Measurements from ENCODE around the gene PEX13.

The PEX13 gene

GRCh38 chr2:61065714-61066709 lies 48.5 kb downstream of the PEX13 start, which contains the start of gene SANBR:
Gene SANBR (plus strand): TSS chr2:61065871. CDS start chr2:61070351, 4,480 bp downstream.
- Histone ChIP-seq H3K36me3 (peaks cover 25% of the 10 kb centered on the region), H3K9me3 (ENCODE audit: severe bottlenecking) (no peaks in the 10 kb centered on the region), H3K4me3 (ENCODE audit: low read depth, low read length) (peak within 1 kb of the TSS; percentile 70), H3K27ac (peak within 1 kb of the TSS; percentile 92), H3K27me3 (ENCODE audit: insufficient read depth, low read depth, severe bottlenecking) (no peaks in the 10 kb centered on the region)
- TF ChIP-seq, protein P1, sequence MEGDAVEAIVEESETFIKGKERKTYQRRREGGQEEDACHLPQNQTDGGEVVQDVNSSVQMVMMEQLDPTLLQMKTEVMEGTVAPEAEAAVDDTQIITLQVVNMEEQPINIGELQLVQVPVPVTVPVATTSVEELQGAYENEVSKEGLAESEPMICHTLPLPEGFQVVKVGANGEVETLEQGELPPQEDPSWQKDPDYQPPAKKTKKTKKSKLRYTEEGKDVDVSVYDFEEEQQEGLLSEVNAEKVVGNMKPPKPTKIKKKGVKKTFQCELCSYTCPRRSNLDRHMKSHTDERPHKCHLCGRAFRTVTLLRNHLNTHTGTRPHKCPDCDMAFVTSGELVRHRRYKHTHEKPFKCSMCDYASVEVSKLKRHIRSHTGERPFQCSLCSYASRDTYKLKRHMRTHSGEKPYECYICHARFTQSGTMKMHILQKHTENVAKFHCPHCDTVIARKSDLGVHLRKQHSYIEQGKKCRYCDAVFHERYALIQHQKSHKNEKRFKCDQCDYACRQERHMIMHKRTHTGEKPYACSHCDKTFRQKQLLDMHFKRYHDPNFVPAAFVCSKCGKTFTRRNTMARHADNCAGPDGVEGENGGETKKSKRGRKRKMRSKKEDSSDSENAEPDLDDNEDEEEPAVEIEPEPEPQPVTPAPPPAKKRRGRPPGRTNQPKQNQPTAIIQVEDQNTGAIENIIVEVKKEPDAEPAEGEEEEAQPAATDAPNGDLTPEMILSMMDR (IDR thresholded peaks at IDR 0.05; ENCODE audit: low read depth, low read length) = no peak
- peak; percentile 98 for DNase-seq

DNA sequence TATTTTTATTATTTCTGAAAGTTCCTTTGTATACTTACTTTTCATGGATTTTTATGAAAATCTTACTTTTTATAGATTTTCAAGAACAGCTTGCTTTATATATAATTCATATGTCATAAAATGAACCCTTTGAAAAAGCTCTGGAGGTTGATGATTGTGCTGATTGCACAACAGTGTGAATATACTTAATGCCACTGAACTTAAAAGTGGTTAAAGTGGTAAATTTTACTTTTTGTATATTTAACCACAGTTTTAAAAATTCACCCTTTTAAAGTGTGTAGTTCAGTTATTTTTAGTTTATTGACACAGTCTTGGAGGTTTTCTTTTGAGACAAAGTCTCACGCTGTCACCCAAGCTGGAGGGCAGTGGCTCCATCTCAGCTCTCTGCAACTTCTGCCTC lies 56.6 kb downstream of the PEX13 start:
- H3K9me3 ChIP-seq (ENCODE audit: severe bottlenecking) = no peaks in the 10 kb centered on the region
- TF ChIP-seq, protein P1 (IDR thresholded peaks at IDR 0.05; ENCODE audit: low read depth, low read length) = no peak
- H3K36me3 ChIP-seq = peaks cover 77% of the 10 kb centered on the region
- no peak for DNase-seq
- H3K27me3 ChIP-seq (ENCODE audit: insufficient read depth, low read depth, severe bottlenecking) = no peaks in the 10 kb centered on the region
- no peak overlapping the region for H3K27ac ChIP-seq
- H3K4me3 ChIP-seq (ENCODE audit: low read depth, low read length) = no peak overlapping the region

DNA sequence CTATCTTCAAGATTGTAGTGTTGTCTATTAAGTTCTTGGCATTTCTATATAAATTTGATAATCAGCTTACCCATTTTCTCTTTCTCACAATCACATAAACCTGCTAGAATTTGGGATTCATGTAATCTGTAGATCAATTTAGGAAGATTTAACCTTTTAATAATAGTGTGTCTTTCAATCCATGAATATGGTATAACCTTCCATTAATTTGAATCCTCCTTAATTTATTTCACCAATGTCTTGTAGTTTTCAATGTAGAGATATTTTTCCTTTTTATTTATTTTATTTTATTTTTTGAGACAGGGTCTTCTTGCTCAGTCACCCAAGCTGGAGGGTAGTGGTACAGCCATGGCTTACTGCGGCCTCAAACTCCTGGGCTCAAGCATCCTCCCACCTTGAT lies 68.4 kb downstream of the PEX13 start:
- Histone ChIP-seq H3K4me3 (ENCODE audit: low read depth, low read length) (no peak overlapping the region), H3K27ac (no peak overlapping the region), H3K36me3 (peaks cover 79% of the 10 kb centered on the region), H3K27me3 (ENCODE audit: insufficient read depth, low read depth, severe bottlenecking) (no peaks in the 10 kb centered on the region), H3K9me3 (ENCODE audit: severe bottlenecking) (no peaks in the 10 kb centered on the region)
- no peak for DNase-seq
- TF ChIP-seq, protein P1 (IDR thresholded peaks at IDR 0.05; ENCODE audit: low read depth, low read length) = no peak

GRCh38 chr2:61089797-61090196 lies 72.3 kb downstream of the PEX13 start:
- Histone ChIP-seq H3K36me3 (peaks cover 56% of the 10 kb centered on the region), H3K9me3 (ENCODE audit: severe bottlenecking) (no peaks in the 10 kb centered on the region)

GRCh38 chr2:61090386-61090921 lies 72.9 kb downstream of the PEX13 start:
- Histone ChIP-seq H3K36me3 (peaks cover 49% of the 10 kb centered on the region), H3K4me3 (ENCODE audit: low read depth, low read length) (no peak overlapping the region), H3K27ac (no peak overlapping the region), H3K9me3 (ENCODE audit: severe bottlenecking) (no peaks in the 10 kb centered on the region), H3K27me3 (ENCODE audit: insufficient read depth, low read depth, severe bottlenecking) (no peaks in the 10 kb centered on the region)
- TF ChIP-seq, protein P1 (IDR thresholded peaks at IDR 0.05; ENCODE audit: low read depth, low read length) = no peak
- DNase-seq = no peak

More at GRCh38 chr2:61089797-61090196, 72.3 kb downstream of the PEX13 start:
- Histone ChIP-seq H3K27me3 (ENCODE audit: insufficient read depth, low read depth, severe bottlenecking) (no peaks in the 10 kb centered on the region), H3K27ac (no peak overlapping the region), H3K4me3 (ENCODE audit: low read depth, low read length) (no peak overlapping the region)
- TF ChIP-seq, protein P1 (IDR thresholded peaks at IDR 0.05; ENCODE audit: low read depth, low read length) = no peak
- no peak for DNase-seq
